Measurements from ENCODE around the gene ATXN2L. TPM values are rescaled to one million over a fixed set of nuclear protein-coding genes. Genes with fewer than 3 reads are reported as not detected.
A peak's percentile ranks its signal among the peaks of the same experiment; 100 is the strongest.

The ATXN2L gene
- total RNA-seq, 1 experiment from 2014 or later: 335 TPM

GRCh38 chr16:28845761-28846079, 22.9 kb downstream of the ATXN2L start:
- peak overlapping the region; percentile 97 for H3K4me3 ChIP-seq (ENCODE audit: low read depth, low read length, poor library complexity, severe bottlenecking)
- no peaks in the 10 kb centered on the region for H3K27me3 ChIP-seq (replicated peaks; ENCODE audit: insufficient read depth, low read depth, low read length, poor library complexity)
- peaks cover 33% of the 10 kb centered on the region for H3K36me3 ChIP-seq (ENCODE audit: insufficient read depth, low read length, poor library complexity, severe bottlenecking)
- H3K4me1 ChIP-seq (ENCODE audit: insufficient read depth, low read length, poor library complexity, severe bottlenecking): no peaks in the 10 kb centered on the region
- intact Hi-C loops (cut with micrococcal nuclease; ENCODE audit: unreplicated experiment): loop anchor here (1.0 kb wide), 2 partner anchors 18 to 21 kb away; partner anchors contain the start of gene SH2B1
- no peak for DNase-seq (ENCODE audit: low spot score)
- ChIA-PET CTCF (no interaction called here), POLR2A (ENCODE audit: low non-redundant PET) (interaction anchor here (0.6 kb wide), 1 partner anchor 692 kb away, joined by 6 read pairs; no protein-coding TSS in a partner anchor)
- no TSS peak for BruUV-seq (replicated peaks)
- peak overlapping the region; percentile 82 for H3K27ac ChIP-seq (ENCODE audit: low read depth, low read length, poor library complexity, severe bottlenecking)
- no peaks in the 10 kb centered on the region for H3K9me3 ChIP-seq (ENCODE audit: low read depth, low read length, poor library complexity, severe bottlenecking)
- TF ChIP-seq, protein P1, sequence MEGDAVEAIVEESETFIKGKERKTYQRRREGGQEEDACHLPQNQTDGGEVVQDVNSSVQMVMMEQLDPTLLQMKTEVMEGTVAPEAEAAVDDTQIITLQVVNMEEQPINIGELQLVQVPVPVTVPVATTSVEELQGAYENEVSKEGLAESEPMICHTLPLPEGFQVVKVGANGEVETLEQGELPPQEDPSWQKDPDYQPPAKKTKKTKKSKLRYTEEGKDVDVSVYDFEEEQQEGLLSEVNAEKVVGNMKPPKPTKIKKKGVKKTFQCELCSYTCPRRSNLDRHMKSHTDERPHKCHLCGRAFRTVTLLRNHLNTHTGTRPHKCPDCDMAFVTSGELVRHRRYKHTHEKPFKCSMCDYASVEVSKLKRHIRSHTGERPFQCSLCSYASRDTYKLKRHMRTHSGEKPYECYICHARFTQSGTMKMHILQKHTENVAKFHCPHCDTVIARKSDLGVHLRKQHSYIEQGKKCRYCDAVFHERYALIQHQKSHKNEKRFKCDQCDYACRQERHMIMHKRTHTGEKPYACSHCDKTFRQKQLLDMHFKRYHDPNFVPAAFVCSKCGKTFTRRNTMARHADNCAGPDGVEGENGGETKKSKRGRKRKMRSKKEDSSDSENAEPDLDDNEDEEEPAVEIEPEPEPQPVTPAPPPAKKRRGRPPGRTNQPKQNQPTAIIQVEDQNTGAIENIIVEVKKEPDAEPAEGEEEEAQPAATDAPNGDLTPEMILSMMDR (conservative IDR thresholded peaks at IDR 0.05; ENCODE audit: low read depth, low read length): no peak

DNA sequence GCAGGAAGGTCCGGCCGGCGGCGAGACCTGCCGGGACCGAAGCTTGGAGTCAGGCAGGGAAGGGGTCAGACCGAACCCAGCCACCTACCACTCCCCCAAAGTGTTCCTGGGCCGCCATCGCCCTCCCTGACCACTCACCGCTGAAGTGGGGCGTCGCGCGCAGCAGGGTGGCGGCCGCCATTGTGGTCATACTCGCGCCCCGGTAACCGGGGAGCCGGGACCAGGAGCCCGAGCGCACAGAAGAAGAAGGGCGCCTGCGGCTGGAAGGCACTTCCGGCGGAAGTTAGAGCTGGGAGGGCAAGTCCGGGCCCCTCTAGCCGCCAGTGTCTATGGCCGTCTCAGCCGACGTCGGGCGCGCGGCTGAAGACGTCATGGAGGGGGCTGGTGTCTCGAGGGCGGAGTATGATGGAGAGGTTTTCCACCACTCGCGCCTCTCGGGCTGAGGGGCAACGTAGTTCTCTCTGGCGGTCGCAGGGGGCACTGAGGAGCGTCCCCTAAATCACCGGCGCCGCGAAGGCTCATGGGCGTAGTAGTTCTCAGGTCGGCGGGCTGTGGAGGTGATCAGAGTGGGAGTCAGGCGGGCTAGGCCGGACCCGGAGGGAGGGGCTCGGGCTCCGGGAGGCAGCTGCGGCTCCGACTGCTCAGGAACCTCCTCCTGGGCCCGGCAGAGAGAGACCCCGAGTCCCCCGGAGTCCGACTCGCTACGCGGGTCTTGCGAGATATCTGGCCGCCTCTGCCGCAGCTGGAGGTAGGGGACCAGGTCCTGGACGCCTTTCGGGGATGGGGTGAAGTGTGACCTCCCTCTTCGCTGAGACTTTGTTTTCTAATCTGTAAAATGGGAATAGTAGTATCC, 23.5 kb downstream of the ATXN2L start, which contains the start of gene TUFM:
Gene TUFM (minus strand): TSS at position 269 of the 853 bp plus-strand sequence. CDS start 79 bp downstream, at position 190.
- peak; percentile 99 for DNase-seq (ENCODE audit: low spot score)
- BruUV-seq (replicated peaks): no TSS peak
- TF ChIP-seq, protein P1 (conservative IDR thresholded peaks at IDR 0.05; ENCODE audit: low read depth, low read length): peak; percentile 86
- TF ChIP-seq EZH2 (IDR thresholded peaks at IDR 0.05; ENCODE audit: borderline replicate concordance, low read depth, low read length, poor library complexity, severe bottlenecking): no peak
- peak within 1 kb of the TSS; percentile 97 for H3K4me3 ChIP-seq (ENCODE audit: low read depth, low read length, poor library complexity, severe bottlenecking)
- intact Hi-C loops (cut with micrococcal nuclease; ENCODE audit: unreplicated experiment): loop anchor here (1.0 kb wide), 2 partner anchors 17 to 22 kb away; partner anchors contain the start of gene SH2B1
- CTCF ChIA-PET: interaction anchor here (1.1 to 1.4 kb wide), 2 partner anchors 17 to 99 kb away, joined by 3 to 4 read pairs; partner anchors contain the start of gene SH2B1
- H3K4me1 ChIP-seq (ENCODE audit: insufficient read depth, low read length, poor library complexity, severe bottlenecking): no peaks in the 10 kb centered on the region
- POLR2A ChIA-PET (ENCODE audit: low non-redundant PET): interaction anchor here (0.6 kb wide), 1 partner anchor 693 kb away, joined by 6 read pairs; no protein-coding TSS in a partner anchor
- H3K9me3 ChIP-seq (ENCODE audit: low read depth, low read length, poor library complexity, severe bottlenecking): no peaks in the 10 kb centered on the region
- H3K27ac ChIP-seq (ENCODE audit: low read depth, low read length, poor library complexity, severe bottlenecking): peak within 1 kb of the TSS; percentile 82
- no peaks in the 10 kb centered on the region for H3K27me3 ChIP-seq (replicated peaks; ENCODE audit: insufficient read depth, low read depth, low read length, poor library complexity)
- peaks cover 33% of the 10 kb centered on the region for H3K36me3 ChIP-seq (ENCODE audit: insufficient read depth, low read length, poor library complexity, severe bottlenecking)

DNA sequence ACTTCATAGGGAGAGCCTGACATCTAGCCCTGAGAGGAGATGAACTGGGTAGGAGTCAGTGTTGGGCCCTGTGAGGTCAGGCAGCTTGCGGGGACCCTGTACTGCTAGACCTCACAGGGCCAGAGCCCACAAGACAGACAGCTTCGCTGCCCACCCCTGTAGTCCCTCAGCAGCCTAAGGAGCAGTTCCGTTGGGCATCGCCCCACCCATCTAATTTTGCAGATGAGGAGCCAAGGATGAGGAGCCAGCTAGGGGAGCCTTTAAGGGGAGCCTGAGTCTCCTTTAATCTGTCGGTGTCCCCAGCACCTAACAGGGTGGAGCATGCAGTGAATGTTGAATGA, 24.1 kb downstream of the ATXN2L start:
- intact Hi-C loops (cut with micrococcal nuclease; ENCODE audit: unreplicated experiment): loop anchor here (1.0 kb wide), 2 partner anchors 16 to 23 kb away; partner anchors contain the start of gene SH2B1
- Histone ChIP-seq H3K4me1 (ENCODE audit: insufficient read depth, low read length, poor library complexity, severe bottlenecking) (no peaks in the 10 kb centered on the region), H3K27me3 (replicated peaks; ENCODE audit: insufficient read depth, low read depth, low read length, poor library complexity) (no peaks in the 10 kb centered on the region), H3K36me3 (ENCODE audit: insufficient read depth, low read length, poor library complexity, severe bottlenecking) (peaks cover 32% of the 10 kb centered on the region), H3K9me3 (ENCODE audit: low read depth, low read length, poor library complexity, severe bottlenecking) (no peaks in the 10 kb centered on the region), H3K4me3 (ENCODE audit: low read depth, low read length, poor library complexity, severe bottlenecking) (peak overlapping the region; percentile 97), H3K27ac (ENCODE audit: low read depth, low read length, poor library complexity, severe bottlenecking) (peak overlapping the region; percentile 82)
- ChIA-PET POLR2A (ENCODE audit: low non-redundant PET) (interaction anchor here (0.6 to 0.7 kb wide), 2 partner anchors 11 to 18 kb away, joined by 4 to 7 read pairs; no protein-coding TSS in a partner anchor), CTCF (interaction anchor here (1.1 to 1.4 kb wide), 2 partner anchors 16 to 98 kb away, joined by 3 to 4 read pairs; partner anchors contain the start of gene SH2B1)
- no peak for TF ChIP-seq EZH2 (IDR thresholded peaks at IDR 0.05; ENCODE audit: borderline replicate concordance, low read depth, low read length, poor library complexity, severe bottlenecking)
- TF ChIP-seq, protein P1 (conservative IDR thresholded peaks at IDR 0.05; ENCODE audit: low read depth, low read length): no peak
- DNase-seq (ENCODE audit: low spot score): no peak
- BruUV-seq (replicated peaks): TSS peak; percentile 45

All from A673 (cell line).